Skeletal muscle satellite cell (primary cell): Measurements from ENCODE around the gene C10orf67.

ENCODE experiments used
- H3K27me3 ChIP-seq: 2 replicates; pipeline ENCODE4 v1.7.0; 2013; ENCODE audit warnings: low read length; ENCODE audit not compliant: control insufficient read depth, insufficient read depth
- H3K36me3 ChIP-seq: 2 replicates; pipeline ENCODE4 v1.7.0; 2013; ENCODE audit warnings: mild to moderate bottlenecking, control low read depth, low read length; ENCODE audit not compliant: insufficient read depth
- H3K4me1 ChIP-seq: 2 replicates; pipeline ENCODE4 v1.7.0; 2013; ENCODE audit warnings: low read length; ENCODE audit not compliant: control insufficient read depth, insufficient read depth
- H3K4me2 ChIP-seq: 2 replicates; pipeline ENCODE4 v1.7.0; 2013; ENCODE audit warnings: mild to moderate bottlenecking, low read length
- H3K4me3 ChIP-seq: 2 replicates; pipeline ENCODE4 v1.7.0; 2013; ENCODE audit warnings: low read length
- H3K9ac ChIP-seq: 2 replicates; pipeline ENCODE4 v1.7.0; 2013; ENCODE audit warnings: mild to moderate bottlenecking, low read depth, low read length, moderate library complexity
- H3K9me3 ChIP-seq: replicated peaks from 2 replicates; pipeline ENCODE4 v1.7.0; 2013; ENCODE audit warnings: mild to moderate bottlenecking, control low read depth, low read length

C10orf67 gene

GRCh38 chr10:23192712-23193434 lies 151.7 kb downstream of the C10orf67 start:
- Histone ChIP-seq H3K4me2 (no peak overlapping the region), H3K9me3 (no peaks in the 10 kb centered on the region), H3K4me1 (no peaks in the 10 kb centered on the region), H3K4me3 (no peak overlapping the region), H3K27me3 (peaks cover 83% of the 10 kb centered on the region), H3K36me3 (no peaks in the 10 kb centered on the region), H3K9ac (no peak overlapping the region)

- no peak within 1 kb of the TSS for H3K4me3 ChIP-seq
- H3K9me3 ChIP-seq = no peaks in the 10 kb centered on the region
- H3K4me2 ChIP-seq = no peak within 1 kb of the TSS
- no peaks in the 10 kb centered on the region for H3K36me3 ChIP-seq
- peaks cover 76% of the 10 kb centered on the region for H3K27me3 ChIP-seq
- no peak within 1 kb of the TSS for H3K9ac ChIP-seq
- H3K4me1 ChIP-seq = no peaks in the 10 kb centered on the region
Measured at GRCh38 chr10:23191764-23192711, 152.6 kb downstream of the C10orf67 start, which contains the start of gene PTF1A. Gene PTF1A (plus strand): TSS chr10:23192312. CDS start chr10:23192531, 219 bp downstream.

GRCh38 chr10:23190872-23191763 lies 153.5 kb downstream of the C10orf67 start:
- no peaks in the 10 kb centered on the region for H3K9me3 ChIP-seq
- H3K4me3 ChIP-seq = no peak overlapping the region
- no peak overlapping the region for H3K4me2 ChIP-seq
- no peaks in the 10 kb centered on the region for H3K4me1 ChIP-seq
- H3K9ac ChIP-seq = no peak overlapping the region
- peaks cover 71% of the 10 kb centered on the region for H3K27me3 ChIP-seq
- H3K36me3 ChIP-seq = no peaks in the 10 kb centered on the region

GRCh38 chr10:23189024-23189423 lies 155.6 kb downstream of the C10orf67 start:
- Histone ChIP-seq H3K9ac (no peak overlapping the region), H3K4me3 (no peak overlapping the region), H3K27me3 (peaks cover 52% of the 10 kb centered on the region), H3K9me3 (no peaks in the 10 kb centered on the region), H3K36me3 (no peaks in the 10 kb centered on the region), H3K4me1 (no peaks in the 10 kb centered on the region), H3K4me2 (no peak overlapping the region)

- H3K9ac ChIP-seq = no peak overlapping the region
- H3K4me2 ChIP-seq = no peak overlapping the region
- no peaks in the 10 kb centered on the region for H3K9me3 ChIP-seq
- H3K27me3 ChIP-seq = peaks cover 41% of the 10 kb centered on the region
- no peaks in the 10 kb centered on the region for H3K4me1 ChIP-seq
- H3K36me3 ChIP-seq = no peaks in the 10 kb centered on the region
- no peak overlapping the region for H3K4me3 ChIP-seq
Measured at GRCh38 chr10:23187155-23187554, 157.4 kb downstream of the C10orf67 start.

GRCh38 chr10:23186697-23187096 lies 157.9 kb downstream of the C10orf67 start:
- Histone ChIP-seq H3K4me2 (no peak overlapping the region), H3K36me3 (no peaks in the 10 kb centered on the region), H3K4me3 (no peak overlapping the region), H3K9ac (no peak overlapping the region), H3K4me1 (no peaks in the 10 kb centered on the region), H3K27me3 (peaks cover 38% of the 10 kb centered on the region), H3K9me3 (no peaks in the 10 kb centered on the region)

- Histone ChIP-seq H3K4me3 (no peak overlapping the region), H3K36me3 (no peaks in the 10 kb centered on the region), H3K27me3 (peaks cover 33% of the 10 kb centered on the region), H3K4me2 (no peak overlapping the region), H3K9me3 (no peaks in the 10 kb centered on the region), H3K4me1 (no peaks in the 10 kb centered on the region), H3K9ac (no peak overlapping the region)
Measured at GRCh38 chr10:23186178-23186577, 158.4 kb downstream of the C10orf67 start.

- Histone ChIP-seq H3K4me1 (no peaks in the 10 kb centered on the region), H3K4me3 (no peak overlapping the region), H3K9me3 (no peaks in the 10 kb centered on the region), H3K36me3 (no peaks in the 10 kb centered on the region), H3K4me2 (no peak overlapping the region), H3K27me3 (peaks cover 55% of the 10 kb centered on the region), H3K9ac (no peak overlapping the region)
Measured at GRCh38 chr10:23174977-23175512, 169.6 kb downstream of the C10orf67 start.

- Histone ChIP-seq H3K27me3 (peaks cover 55% of the 10 kb centered on the region), H3K9ac (no peak overlapping the region)
Measured at GRCh38 chr10:23174074-23174976, 170.3 kb downstream of the C10orf67 start.

More at GRCh38 chr10:23174074-23174976, 170.3 kb downstream of the C10orf67 start:
- Histone ChIP-seq H3K36me3 (no peaks in the 10 kb centered on the region), H3K4me3 (no peak overlapping the region), H3K9me3 (no peaks in the 10 kb centered on the region), H3K4me2 (no peak overlapping the region), H3K4me1 (no peaks in the 10 kb centered on the region)
